HG02840 (cell line): Measurements from ENCODE around the gene CAP1.
"Not testable (repeated sequence)": the region's sequence is repeated elsewhere in the genome, so short reads cannot be mapped to it uniquely, and the experiment has no call there.

Source experiments
- ATAC-seq: cut with Tn5 transposase; IDR thresholded peaks from one replicate; pipeline ENCODE4 v1.9.1; 2021; ENCODE audit warnings: mild to moderate bottlenecking, moderate library complexity, moderate number of reproducible peaks; ENCODE audit not compliant: unreplicated experiment, low FRiP score

CAP1 gene

GRCh38 chr1:40030528-40031135 is 9.9 kb upstream of the CAP1 start:
- no peak for ATAC-seq

GRCh38 chr1:40032240-40032891 is 8.2 kb upstream of the CAP1 start:
- ATAC-seq, result no peak

- no peak for ATAC-seq
Measured at GRCh38 chr1:40034869-40035268, 5.7 kb upstream of the CAP1 start.

- no peak for ATAC-seq
Measured at GRCh38 chr1:40036574-40036973, 4.0 kb upstream of the CAP1 start.

- ATAC-seq, result not testable (repeated sequence)
Measured at GRCh38 chr1:40037254-40037653, 3.3 kb upstream of the CAP1 start.

- ATAC-seq, result no peak
Measured at GRCh38 chr1:40038697-40039096, 1.8 kb upstream of the CAP1 start.

- ATAC-seq, result no peak
Measured at GRCh38 chr1:40039245-40039756, 1.2 kb upstream of the CAP1 start.

- ATAC-seq, result peak; percentile 59
Measured at GRCh38 chr1:40039757-40040510, 595 bp upstream of the CAP1 start.

GRCh38 chr1:40041466-40041838 is 923 bp downstream of the CAP1 start:
- no peak for ATAC-seq

GRCh38 chr1:40042341-40042740 is 1.8 kb downstream of the CAP1 start:
- no peak for ATAC-seq

- no peak for ATAC-seq
Measured at GRCh38 chr1:40044110-40044509, 3.6 kb downstream of the CAP1 start.

- ATAC-seq, result no peak
Measured at GRCh38 chr1:40045182-40045581, 4.7 kb downstream of the CAP1 start.

GRCh38 chr1:40045766-40046165 is 5.2 kb downstream of the CAP1 start:
- ATAC-seq, result no peak

GRCh38 chr1:40047276-40047675 is 6.7 kb downstream of the CAP1 start:
- no peak for ATAC-seq

GRCh38 chr1:40047769-40048168 is 7.2 kb downstream of the CAP1 start:
- ATAC-seq, result no peak

GRCh38 chr1:40049725-40050124 is 9.2 kb downstream of the CAP1 start:
- no peak for ATAC-seq

- ATAC-seq, result no peak
Measured at GRCh38 chr1:40050863-40051262, 10.3 kb downstream of the CAP1 start.

GRCh38 chr1:40053138-40053887 is 12.8 kb downstream of the CAP1 start:
- ATAC-seq, result no peak

GRCh38 chr1:40056519-40057309 is 16.2 kb downstream of the CAP1 start:
- ATAC-seq, result no peak
